BJ (cell line): ENCODE results near the gene ARVCF. TPM values are rescaled to one million over a fixed set of nuclear protein-coding genes. Genes with fewer than 3 reads are reported as not detected.

Source experiments
- CTCF ChIA-PET: fragments of 350-600 bp; formaldehyde crosslinking; extraction: SDS; loops from one replicate; lab custom pipeline; 2021; ENCODE audit warnings: antibody characterized with exemption, inconsistent platforms; lab: Yijun Ruan, JAX
- POLR2A ChIA-PET: fragments of 300-600 bp; sonication (Branson Sonifier 250); formaldehyde crosslinking; extraction: SDS; loops from one replicate; lab custom pipeline; 2021; ENCODE audit warnings: antibody characterized with exemption; lab: Charles Lee
- DNase-seq: peaks from one replicate; pipeline ENCODE4 v3.0.0-alpha.2; 2011; ENCODE audit warnings: low read depth
- H3K27me3 ChIP-seq: 2 replicates; pipeline ENCODE4 v1.6.0; 2011; ENCODE audit warnings: low read length; ENCODE audit not compliant: control insufficient read depth, insufficient read depth
- H3K36me3 ChIP-seq: 2 replicates; pipeline ENCODE4 v1.5.1; 2011; ENCODE audit warnings: low read length; ENCODE audit not compliant: control insufficient read depth, insufficient read depth
- H3K4me3 ChIP-seq: 2 replicates; pipeline ENCODE4 v1.5.1; 2011; ENCODE audit warnings: low read depth, mild to moderate bottlenecking, control low read depth, low read length
- polyA plus RNA-seq: library from polyadenylated mRNA; depleted of rRNA; stranded (reverse); fragments of >200 nt; gene quantifications from 2 replicates; pipeline ENCODE4 v1.2.3, GENCODE V29; 2011
- TF ChIP-seq, protein P1 (sequence below): IDR thresholded peaks from 2 replicates; pipeline ENCODE4 v1.5.1; 2011; ENCODE audit warnings: low read depth, mild to moderate bottlenecking, control low read depth, inconsistent platforms, low read length, moderate library complexity; ENCODE audit not compliant: insufficient read depth

The ARVCF gene
- polyA plus RNA-seq, 1 experiment, result 3.8 TPM

GRCh38 chr22:19958083-19959042 is 58.3 kb downstream of the ARVCF start:
- Histone ChIP-seq H3K27me3 (no peaks in the 10 kb centered on the region), H3K36me3 (peaks cover 6% of the 10 kb centered on the region), H3K4me3 (no peak overlapping the region)
- TF ChIP-seq, protein P1, sequence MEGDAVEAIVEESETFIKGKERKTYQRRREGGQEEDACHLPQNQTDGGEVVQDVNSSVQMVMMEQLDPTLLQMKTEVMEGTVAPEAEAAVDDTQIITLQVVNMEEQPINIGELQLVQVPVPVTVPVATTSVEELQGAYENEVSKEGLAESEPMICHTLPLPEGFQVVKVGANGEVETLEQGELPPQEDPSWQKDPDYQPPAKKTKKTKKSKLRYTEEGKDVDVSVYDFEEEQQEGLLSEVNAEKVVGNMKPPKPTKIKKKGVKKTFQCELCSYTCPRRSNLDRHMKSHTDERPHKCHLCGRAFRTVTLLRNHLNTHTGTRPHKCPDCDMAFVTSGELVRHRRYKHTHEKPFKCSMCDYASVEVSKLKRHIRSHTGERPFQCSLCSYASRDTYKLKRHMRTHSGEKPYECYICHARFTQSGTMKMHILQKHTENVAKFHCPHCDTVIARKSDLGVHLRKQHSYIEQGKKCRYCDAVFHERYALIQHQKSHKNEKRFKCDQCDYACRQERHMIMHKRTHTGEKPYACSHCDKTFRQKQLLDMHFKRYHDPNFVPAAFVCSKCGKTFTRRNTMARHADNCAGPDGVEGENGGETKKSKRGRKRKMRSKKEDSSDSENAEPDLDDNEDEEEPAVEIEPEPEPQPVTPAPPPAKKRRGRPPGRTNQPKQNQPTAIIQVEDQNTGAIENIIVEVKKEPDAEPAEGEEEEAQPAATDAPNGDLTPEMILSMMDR, result no peak
- POLR2A ChIA-PET, result interaction anchor here (0.6 to 0.7 kb wide), 2 partner anchors 225 to 523 kb away, joined by 3 to 13 read pairs; no protein-coding TSS in a partner anchor
- CTCF ChIA-PET, result interaction anchor here (0.6 to 1.4 kb wide), 5 partner anchors 10 to 45 kb away, joined by 3 to 5 read pairs (median 4); no protein-coding TSS in a partner anchor
- no peak for DNase-seq

- no peaks in the 10 kb centered on the region for H3K27me3 ChIP-seq
- TF ChIP-seq, protein P1, result 0 out of 2 replicates have a peak, but pooled peaks have one; percentile 3
- no peak overlapping the region for H3K4me3 ChIP-seq
- no peak for DNase-seq
- ChIA-PET POLR2A (no interaction called here), CTCF (interaction anchor here (0.6 to 1.3 kb wide), 2 partner anchors 9 to 14 kb away, joined by 4 read pairs; no protein-coding TSS in a partner anchor)
- peaks cover 7% of the 10 kb centered on the region for H3K36me3 ChIP-seq
Measured at GRCh38 chr22:19957445-19957844, 59.2 kb downstream of the ARVCF start.

- CTCF ChIA-PET, result interaction anchor here (0.6 kb wide), 1 partner anchor 184 kb away, joined by 3 read pairs; no protein-coding TSS in a partner anchor
- H3K36me3 ChIP-seq, result peaks cover 6% of the 10 kb centered on the region
Measured at GRCh38 chr22:19955241-19956128, 61.1 kb downstream of the ARVCF start.

DNA sequence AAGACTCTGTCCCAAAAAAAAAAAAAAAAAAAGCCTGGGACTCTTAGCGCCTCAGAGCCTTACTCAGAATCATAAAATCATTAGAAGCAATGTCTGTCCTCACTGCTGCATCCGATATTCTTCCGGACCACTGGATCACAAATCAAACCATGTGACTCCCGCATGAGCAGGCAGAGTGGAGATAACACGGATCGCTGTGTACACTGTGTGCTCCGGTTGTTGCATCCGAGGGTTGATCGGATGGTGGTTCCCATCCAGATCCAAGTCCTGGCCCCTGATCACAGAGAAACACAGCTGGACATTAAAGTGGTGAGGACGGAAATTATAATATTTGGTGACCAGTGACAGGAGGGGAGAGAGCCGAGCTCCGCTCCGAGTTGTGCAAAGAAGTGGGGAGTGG is 65.3 kb downstream of the ARVCF start:
- Histone ChIP-seq H3K27me3 (no peaks in the 10 kb centered on the region), H3K4me3 (no peak overlapping the region), H3K36me3 (peaks cover 6% of the 10 kb centered on the region)
- POLR2A ChIA-PET, result no interaction called here
- no peak for DNase-seq
- CTCF ChIA-PET, result interaction anchor here (1.8 kb wide), 2 partner anchors 19 to 221 kb away, joined by 4 to 8 read pairs; no protein-coding TSS in a partner anchor
- TF ChIP-seq, protein P1, result no peak

More at GRCh38 chr22:19955241-19956128, 61.1 kb downstream of the ARVCF start:
- no peak for DNase-seq
- TF ChIP-seq, protein P1, result no peak
- Histone ChIP-seq H3K4me3 (no peak overlapping the region), H3K27me3 (no peaks in the 10 kb centered on the region)
- POLR2A ChIA-PET, result no interaction called here
